Skeletal muscle satellite cell (primary cell): ENCODE data around the gene F2RL2.

ENCODE experiments used
- H3K27me3 ChIP-seq: 2 replicates; pipeline ENCODE4 v1.7.0; 2013; ENCODE audit warnings: low read length; ENCODE audit not compliant: control insufficient read depth, insufficient read depth
- H3K36me3 ChIP-seq: 2 replicates; pipeline ENCODE4 v1.7.0; 2013; ENCODE audit warnings: mild to moderate bottlenecking, control low read depth, low read length; ENCODE audit not compliant: insufficient read depth
- H3K4me1 ChIP-seq: 2 replicates; pipeline ENCODE4 v1.7.0; 2013; ENCODE audit warnings: low read length; ENCODE audit not compliant: control insufficient read depth, insufficient read depth
- H3K4me2 ChIP-seq: 2 replicates; pipeline ENCODE4 v1.7.0; 2013; ENCODE audit warnings: mild to moderate bottlenecking, low read length
- H3K4me3 ChIP-seq: 2 replicates; pipeline ENCODE4 v1.7.0; 2013; ENCODE audit warnings: low read length
- H3K9ac ChIP-seq: 2 replicates; pipeline ENCODE4 v1.7.0; 2013; ENCODE audit warnings: mild to moderate bottlenecking, low read depth, low read length, moderate library complexity
- H3K9me3 ChIP-seq: replicated peaks from 2 replicates; pipeline ENCODE4 v1.7.0; 2013; ENCODE audit warnings: mild to moderate bottlenecking, control low read depth, low read length

The F2RL2 gene

DNA sequence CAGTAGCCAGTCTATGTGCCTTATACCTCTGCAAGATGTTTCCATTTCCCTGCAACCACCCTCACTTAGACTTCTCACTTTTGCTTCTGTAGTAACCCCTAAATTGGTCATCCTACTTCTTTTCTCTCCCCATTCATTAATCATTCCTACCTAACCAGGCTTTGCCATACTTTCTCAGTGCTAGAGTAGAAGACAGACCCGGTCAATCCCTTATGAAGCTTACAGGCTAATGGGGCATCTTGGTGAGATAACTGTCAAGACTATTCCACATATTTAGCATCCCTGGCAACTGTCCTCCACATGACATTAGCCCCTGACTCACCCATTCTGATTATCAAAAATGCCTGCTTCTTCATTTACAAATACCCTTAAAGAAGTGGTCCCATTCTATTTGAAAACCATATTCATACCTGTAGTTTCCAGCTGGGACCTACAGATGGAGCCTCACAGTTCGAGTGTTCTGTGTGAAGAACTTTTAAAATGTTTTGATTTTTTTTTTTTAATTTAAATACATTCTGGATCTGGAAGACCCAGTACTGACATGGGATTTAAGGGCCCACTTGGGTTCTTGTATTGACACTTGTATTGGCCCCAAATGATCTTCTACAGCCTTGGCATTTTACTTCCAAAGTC lies 21.0 kb downstream of the F2RL2 start:
- Histone ChIP-seq H3K4me2 (no peak overlapping the region), H3K9ac (no peak overlapping the region), H3K4me3 (no peak overlapping the region), H3K36me3 (no peaks in the 10 kb centered on the region), H3K9me3 (no peaks in the 10 kb centered on the region), H3K4me1 (peaks cover 10% of the 10 kb centered on the region), H3K27me3 (no peaks in the 10 kb centered on the region)

GRCh38 chr5:76601470-76601869 lies 21.7 kb downstream of the F2RL2 start:
- no peaks in the 10 kb centered on the region for H3K36me3 ChIP-seq

GRCh38 chr5:76600716-76601115 lies 22.5 kb downstream of the F2RL2 start:
- Histone ChIP-seq H3K9me3 (no peaks in the 10 kb centered on the region), H3K4me1 (peaks cover 10% of the 10 kb centered on the region), H3K4me2 (no peak overlapping the region), H3K27me3 (no peaks in the 10 kb centered on the region), H3K9ac (no peak overlapping the region), H3K36me3 (no peaks in the 10 kb centered on the region), H3K4me3 (no peak overlapping the region)

More at GRCh38 chr5:76601470-76601869, 21.7 kb downstream of the F2RL2 start:
- H3K9me3 ChIP-seq = no peaks in the 10 kb centered on the region
- H3K4me2 ChIP-seq = no peak overlapping the region
- no peak overlapping the region for H3K9ac ChIP-seq
- H3K27me3 ChIP-seq = no peaks in the 10 kb centered on the region
- no peak overlapping the region for H3K4me3 ChIP-seq
- H3K4me1 ChIP-seq = peaks cover 10% of the 10 kb centered on the region

DNA sequence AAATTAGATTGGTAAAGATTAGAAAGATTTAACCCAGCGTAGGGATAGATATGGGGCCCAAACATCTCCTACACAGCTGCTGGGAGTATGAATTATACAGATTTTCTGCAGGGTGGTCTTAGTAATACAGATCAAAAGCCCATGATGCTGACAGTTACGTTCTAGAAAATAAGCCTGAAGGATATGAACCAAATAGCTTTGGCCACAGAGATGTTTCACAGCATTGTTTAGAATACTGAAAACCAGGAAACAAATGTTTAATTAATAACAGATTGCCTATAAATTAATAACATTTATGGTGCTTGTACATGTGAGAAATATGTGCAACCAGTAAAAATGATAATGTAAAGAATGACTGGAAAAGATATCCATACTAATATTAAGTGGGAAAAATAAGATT lies 24.7 kb downstream of the F2RL2 start:
- H3K4me3 ChIP-seq = no peak overlapping the region
- H3K27me3 ChIP-seq = peaks cover 8% of the 10 kb centered on the region
- H3K4me2 ChIP-seq = no peak overlapping the region
- no peaks in the 10 kb centered on the region for H3K4me1 ChIP-seq
- no peaks in the 10 kb centered on the region for H3K9me3 ChIP-seq
- H3K9ac ChIP-seq = no peak overlapping the region
- no peaks in the 10 kb centered on the region for H3K36me3 ChIP-seq

DNA sequence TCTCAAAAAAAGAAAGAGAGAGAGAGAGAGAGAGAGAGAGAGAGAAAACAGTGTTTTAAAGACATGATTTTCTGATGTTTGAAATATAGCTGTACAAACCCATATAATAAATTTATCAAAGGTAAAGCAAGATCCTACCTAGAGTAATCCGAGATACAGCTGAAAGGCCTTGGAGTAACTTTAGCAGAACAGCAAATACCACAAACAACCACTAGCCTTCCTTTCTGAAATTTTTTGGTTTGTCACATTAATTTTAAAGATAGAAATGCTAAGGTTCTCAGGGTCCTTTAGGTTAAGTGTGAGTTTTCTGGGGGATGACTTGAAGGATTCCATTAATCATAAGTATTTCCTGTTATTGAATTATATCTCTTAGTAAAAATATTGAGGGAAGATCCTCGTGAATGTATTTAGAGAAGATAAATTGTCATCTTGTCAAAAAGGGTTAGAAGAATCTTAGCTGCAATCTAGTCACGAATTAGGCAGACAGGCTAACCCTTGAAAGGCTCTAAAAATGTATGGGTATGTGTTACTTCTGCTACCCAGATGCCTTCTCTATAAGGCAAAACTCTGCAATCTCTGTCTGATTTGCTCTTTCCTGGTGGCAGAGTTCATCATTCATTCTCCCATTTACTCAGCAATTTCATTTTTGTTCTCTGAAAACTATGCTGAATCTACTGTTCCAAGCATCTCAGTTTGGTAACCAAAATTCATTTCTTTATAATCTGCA lies 27.3 kb downstream of the F2RL2 start:
- Histone ChIP-seq H3K9ac (no peak overlapping the region), H3K4me1 (no peaks in the 10 kb centered on the region), H3K9me3 (no peaks in the 10 kb centered on the region), H3K27me3 (peaks cover 31% of the 10 kb centered on the region), H3K4me2 (no peak overlapping the region), H3K36me3 (no peaks in the 10 kb centered on the region), H3K4me3 (no peak overlapping the region)

DNA sequence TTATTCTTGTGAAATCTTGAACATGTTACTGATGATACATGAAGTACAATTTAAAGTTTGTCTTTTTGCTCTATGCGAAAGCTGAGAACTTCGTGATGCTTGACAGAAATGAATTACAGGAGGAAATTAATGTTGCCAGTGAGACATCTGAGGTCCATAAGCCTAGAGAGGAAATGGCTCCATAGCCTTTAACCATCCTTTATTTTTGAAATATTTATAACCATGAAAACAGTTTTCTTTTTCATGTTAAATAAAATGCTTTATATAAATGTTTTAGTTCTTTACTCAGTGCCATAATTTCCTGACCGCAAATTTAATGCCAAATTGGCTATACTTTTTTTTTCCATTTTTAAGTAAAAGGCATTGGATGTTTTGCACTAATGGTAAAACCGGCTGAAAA lies 29.1 kb downstream of the F2RL2 start:
- H3K4me2 ChIP-seq = no peak overlapping the region
- no peaks in the 10 kb centered on the region for H3K9me3 ChIP-seq
- no peak overlapping the region for H3K9ac ChIP-seq
- H3K27me3 ChIP-seq = peaks cover 45% of the 10 kb centered on the region
- no peaks in the 10 kb centered on the region for H3K36me3 ChIP-seq
- no peaks in the 10 kb centered on the region for H3K4me1 ChIP-seq
- no peak overlapping the region for H3K4me3 ChIP-seq

GRCh38 chr5:76592692-76593091 lies 30.5 kb downstream of the F2RL2 start:
- H3K9me3 ChIP-seq = no peaks in the 10 kb centered on the region
- H3K27me3 ChIP-seq = peaks cover 45% of the 10 kb centered on the region
- H3K36me3 ChIP-seq = no peaks in the 10 kb centered on the region
- no peak overlapping the region for H3K4me3 ChIP-seq
- H3K4me1 ChIP-seq = no peaks in the 10 kb centered on the region
- H3K9ac ChIP-seq = no peak overlapping the region
- no peak overlapping the region for H3K4me2 ChIP-seq

DNA sequence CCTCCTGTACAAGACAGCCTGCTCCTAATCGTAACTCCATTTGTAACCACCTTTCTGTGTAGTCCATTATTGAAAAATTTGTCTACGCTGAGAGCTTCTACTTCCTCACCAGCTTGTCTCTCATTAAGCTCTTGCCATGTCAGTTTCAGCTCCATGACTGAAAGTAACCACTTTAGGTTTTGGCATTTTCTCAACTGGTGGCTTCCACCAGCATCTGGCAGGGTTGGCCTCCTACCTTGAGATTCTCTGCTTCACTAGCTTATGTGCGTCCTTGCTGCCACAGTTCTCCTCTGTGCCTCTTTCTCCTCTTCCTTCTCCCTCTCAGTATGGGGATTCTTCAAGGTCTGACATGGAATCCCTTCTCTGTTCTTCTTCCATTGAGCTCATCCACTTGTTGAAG lies 31.8 kb downstream of the F2RL2 start:
- Histone ChIP-seq H3K4me2 (no peak overlapping the region), H3K27me3 (peaks cover 54% of the 10 kb centered on the region), H3K4me3 (no peak overlapping the region), H3K4me1 (no peaks in the 10 kb centered on the region), H3K9me3 (no peaks in the 10 kb centered on the region), H3K9ac (no peak overlapping the region), H3K36me3 (no peaks in the 10 kb centered on the region)

- Histone ChIP-seq H3K4me2 (no peak overlapping the region), H3K36me3 (no peaks in the 10 kb centered on the region), H3K4me1 (no peaks in the 10 kb centered on the region), H3K4me3 (no peak overlapping the region), H3K27me3 (peaks cover 60% of the 10 kb centered on the region), H3K9ac (no peak overlapping the region), H3K9me3 (no peaks in the 10 kb centered on the region)
These were observed 33.2 kb downstream of the F2RL2 start for GRCh38 chr5:76590027-76590426.

DNA sequence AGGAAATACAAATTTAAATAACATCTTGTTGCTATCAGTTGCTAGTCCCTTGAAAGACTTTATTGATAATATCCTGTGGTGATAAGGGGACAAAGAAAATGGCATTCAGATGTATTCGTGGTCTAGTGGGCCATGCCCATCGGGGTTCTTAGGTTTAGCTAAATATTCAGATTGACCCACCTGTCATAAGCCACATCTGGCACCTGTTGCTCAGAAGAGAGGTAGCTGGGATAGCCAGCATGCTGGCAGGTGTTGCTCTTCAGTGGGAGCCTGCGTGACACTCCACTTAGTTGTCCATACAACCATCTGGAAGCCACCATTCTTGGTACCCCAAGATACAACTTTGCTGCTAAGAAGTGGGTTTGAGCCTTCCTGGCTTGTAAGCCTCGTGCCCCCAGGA lies 36.7 kb downstream of the F2RL2 start:
- peaks cover 43% of the 10 kb centered on the region for H3K27me3 ChIP-seq

GRCh38 chr5:76585783-76586217 lies 37.4 kb downstream of the F2RL2 start:
- H3K9ac ChIP-seq = no peak overlapping the region
- no peaks in the 10 kb centered on the region for H3K36me3 ChIP-seq
- no peaks in the 10 kb centered on the region for H3K4me1 ChIP-seq
- H3K27me3 ChIP-seq = peaks cover 47% of the 10 kb centered on the region
- H3K4me3 ChIP-seq = no peak overlapping the region
- H3K9me3 ChIP-seq = no peaks in the 10 kb centered on the region
- H3K4me2 ChIP-seq = no peak overlapping the region

More for the DNA sequence above, 36.7 kb downstream of the F2RL2 start:
- Histone ChIP-seq H3K4me2 (no peak overlapping the region), H3K4me3 (no peak overlapping the region), H3K9ac (no peak overlapping the region), H3K36me3 (no peaks in the 10 kb centered on the region), H3K9me3 (no peaks in the 10 kb centered on the region), H3K4me1 (no peaks in the 10 kb centered on the region)
